HCT116 (cell line): ENCODE results near the gene CLEC20A.

ENCODE experiments used
- CTCF ChIP-seq, 3 experiments: fragments of 200-600 bp in 1 of 3; sonication (generic) in 1 of 3; IDR thresholded peaks in 2 of 3; conservative IDR thresholded peaks in 1 of 3; 2 replicates each; pipeline ENCODE4 v1.5.1; 2012 to 2017; ENCODE audit warnings: low read depth in 2 of 3, low read length in 2 of 3, antibody characterized with exemption in 1 of 3, borderline replicate concordance in 1 of 3, control low read depth in 1 of 3, mild to moderate bottlenecking in 1 of 3, mixed read lengths in 1 of 3, mixed run types in 1 of 3, moderate library complexity in 1 of 3; ENCODE audit not compliant: insufficient read depth in 1 of 3
- ELF1 ChIP-seq: IDR thresholded peaks from 2 replicates; pipeline ENCODE4 v1.6.1; 2012; ENCODE audit warnings: low read depth, borderline replicate concordance
- FOSL1 ChIP-seq: IDR thresholded peaks from 2 replicates; pipeline ENCODE4 v1.6.1; 2012; ENCODE audit warnings: low read depth
- JUND ChIP-seq: IDR thresholded peaks from 2 replicates; pipeline ENCODE4 v1.6.1; 2012
- MAX ChIP-seq: IDR thresholded peaks from 2 replicates; pipeline ENCODE4 v1.6.1; 2012
- POLR2AphosphoS5 ChIP-seq: IDR thresholded peaks from 2 replicates; pipeline ENCODE4 v1.6.1; 2011; ENCODE audit warnings: mild to moderate bottlenecking, low read depth, low read length, moderate library complexity
- RAD21 ChIP-seq: IDR thresholded peaks from 2 replicates; pipeline ENCODE4 v1.6.1; 2012; ENCODE audit warnings: low read depth, mild to moderate bottlenecking
- ZNF274 ChIP-seq: fragments of 200-500 bp; sonication (Bioruptor generic); IDR thresholded peaks from 2 replicates; pipeline ENCODE4 v1.6.1; 2014; ENCODE audit warnings: mild to moderate bottlenecking, low read depth, low read length, inconsistent platforms
- TF ChIP-seq, protein P1 (sequence below): IDR thresholded peaks from 2 replicates; pipeline ENCODE4 v1.6.1; 2012
- TF ChIP-seq, protein P2 (sequence below): IDR thresholded peaks from 2 replicates; pipeline ENCODE4 v1.6.1; 2012; ENCODE audit warnings: low read depth

DNA sequence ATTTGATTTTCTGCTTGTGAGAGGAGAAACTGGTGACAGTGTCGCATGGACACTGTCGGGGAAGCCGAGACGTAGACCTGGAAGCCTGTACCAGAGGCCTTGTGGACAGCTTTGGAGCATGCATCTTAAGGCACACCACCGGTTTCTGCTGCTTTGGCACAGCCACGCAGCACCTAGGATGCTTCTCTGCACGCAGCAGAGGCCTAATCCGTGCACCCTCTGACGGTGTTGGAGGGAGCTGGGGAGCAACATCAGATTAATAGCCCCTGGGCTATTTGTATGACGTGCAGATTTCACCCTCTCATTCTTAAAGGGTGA, 46.5 kb upstream of the CLEC20A start:
- TF ChIP-seq POLR2AphosphoS5, result no peak
- TF ChIP-seq CTCF (IDR thresholded peaks at IDR 0.05 in 2 of 3, conservative IDR thresholded peaks at IDR 0.05 in 1 of 3; ENCODE audit: borderline replicate concordance in 1 of 3, insufficient read depth in 1 of 3, low read depth in 2 of 3, low read length in 2 of 3), result no peak
- TF ChIP-seq JUND, result no peak
- no peak for TF ChIP-seq MAX
- no peak for TF ChIP-seq RAD21
- no peak for TF ChIP-seq ZNF274
- TF ChIP-seq, protein P1, sequence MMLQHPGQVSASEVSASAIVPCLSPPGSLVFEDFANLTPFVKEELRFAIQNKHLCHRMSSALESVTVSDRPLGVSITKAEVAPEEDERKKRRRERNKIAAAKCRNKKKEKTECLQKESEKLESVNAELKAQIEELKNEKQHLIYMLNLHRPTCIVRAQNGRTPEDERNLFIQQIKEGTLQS, result no peak
- TF ChIP-seq, protein P2, sequence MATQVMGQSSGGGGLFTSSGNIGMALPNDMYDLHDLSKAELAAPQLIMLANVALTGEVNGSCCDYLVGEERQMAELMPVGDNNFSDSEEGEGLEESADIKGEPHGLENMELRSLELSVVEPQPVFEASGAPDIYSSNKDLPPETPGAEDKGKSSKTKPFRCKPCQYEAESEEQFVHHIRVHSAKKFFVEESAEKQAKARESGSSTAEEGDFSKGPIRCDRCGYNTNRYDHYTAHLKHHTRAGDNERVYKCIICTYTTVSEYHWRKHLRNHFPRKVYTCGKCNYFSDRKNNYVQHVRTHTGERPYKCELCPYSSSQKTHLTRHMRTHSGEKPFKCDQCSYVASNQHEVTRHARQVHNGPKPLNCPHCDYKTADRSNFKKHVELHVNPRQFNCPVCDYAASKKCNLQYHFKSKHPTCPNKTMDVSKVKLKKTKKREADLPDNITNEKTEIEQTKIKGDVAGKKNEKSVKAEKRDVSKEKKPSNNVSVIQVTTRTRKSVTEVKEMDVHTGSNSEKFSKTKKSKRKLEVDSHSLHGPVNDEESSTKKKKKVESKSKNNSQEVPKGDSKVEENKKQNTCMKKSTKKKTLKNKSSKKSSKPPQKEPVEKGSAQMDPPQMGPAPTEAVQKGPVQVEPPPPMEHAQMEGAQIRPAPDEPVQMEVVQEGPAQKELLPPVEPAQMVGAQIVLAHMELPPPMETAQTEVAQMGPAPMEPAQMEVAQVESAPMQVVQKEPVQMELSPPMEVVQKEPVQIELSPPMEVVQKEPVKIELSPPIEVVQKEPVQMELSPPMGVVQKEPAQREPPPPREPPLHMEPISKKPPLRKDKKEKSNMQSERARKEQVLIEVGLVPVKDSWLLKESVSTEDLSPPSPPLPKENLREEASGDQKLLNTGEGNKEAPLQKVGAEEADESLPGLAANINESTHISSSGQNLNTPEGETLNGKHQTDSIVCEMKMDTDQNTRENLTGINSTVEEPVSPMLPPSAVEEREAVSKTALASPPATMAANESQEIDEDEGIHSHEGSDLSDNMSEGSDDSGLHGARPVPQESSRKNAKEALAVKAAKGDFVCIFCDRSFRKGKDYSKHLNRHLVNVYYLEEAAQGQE, result no peak
- TF ChIP-seq ELF1, result no peak
- no peak for TF ChIP-seq FOSL1
